HK-2 (cell line): Measurements from ENCODE around the gene DNAJC15.
"Not testable (repeated sequence)": the region's sequence is repeated elsewhere in the genome, so short reads cannot be mapped to it uniquely, and the experiment has no call there.

Experiments used
- DNase-seq: peaks from one replicate; pipeline ENCODE4 v3.0.0-alpha.2; 2018; ENCODE audit not compliant: unreplicated experiment

DNAJC15 gene

GRCh38 chr13:43005460-43006236, 17.7 kb upstream of the DNAJC15 start:
- DNase-seq = no peak

GRCh38 chr13:43006893-43007631, 16.3 kb upstream of the DNAJC15 start:
- DNase-seq = no peak

GRCh38 chr13:43008596-43008995, 14.8 kb upstream of the DNAJC15 start:
- DNase-seq = no peak

DNA sequence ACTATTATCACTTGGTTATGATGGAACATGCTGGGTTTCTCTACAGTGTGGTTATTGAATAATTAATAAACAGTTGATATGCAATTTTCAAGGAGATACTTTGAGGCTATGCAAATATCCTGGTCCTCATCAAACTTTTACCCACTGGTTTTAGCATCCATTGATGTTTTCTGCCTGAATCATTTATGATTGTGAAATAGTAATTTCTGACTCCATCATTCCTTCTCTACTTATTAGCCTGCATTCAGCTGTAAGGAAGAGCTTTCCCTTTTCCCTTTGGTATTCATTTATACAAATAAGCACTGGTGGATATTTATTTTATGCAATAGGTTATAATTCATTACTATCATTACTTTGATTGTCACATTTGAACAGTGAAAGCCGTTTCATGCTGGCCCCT, 13.9 kb upstream of the DNAJC15 start:
- DNase-seq = no peak

- no peak for DNase-seq
These were observed 9.2 kb upstream of the DNAJC15 start for GRCh38 chr13:43014162-43014561.

- no peak for DNase-seq
These were observed 7.2 kb upstream of the DNAJC15 start for GRCh38 chr13:43016226-43016625.

DNA sequence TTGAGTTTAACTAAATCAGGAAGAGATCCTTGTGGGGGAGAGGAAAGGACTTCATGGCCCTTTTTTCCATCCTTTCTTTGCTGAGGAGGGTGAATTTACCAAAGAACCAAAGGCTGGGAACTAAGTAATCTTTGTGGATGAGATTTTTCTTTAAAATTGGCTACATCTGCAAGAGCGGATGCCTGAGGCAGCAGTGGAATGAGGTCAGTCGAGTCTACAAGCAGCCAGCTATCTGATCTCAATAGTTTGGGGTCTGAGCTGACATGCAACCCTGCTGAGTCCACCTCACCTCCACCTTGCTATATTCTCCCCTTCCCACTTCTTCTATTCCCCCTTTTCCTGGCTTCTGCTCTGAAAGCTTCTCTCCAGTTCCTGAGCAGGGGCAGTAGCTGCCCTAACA, 3.6 kb upstream of the DNAJC15 start:
- no peak for DNase-seq

GRCh38 chr13:43020794-43021193, 2.6 kb upstream of the DNAJC15 start:
- no peak for DNase-seq

DNA sequence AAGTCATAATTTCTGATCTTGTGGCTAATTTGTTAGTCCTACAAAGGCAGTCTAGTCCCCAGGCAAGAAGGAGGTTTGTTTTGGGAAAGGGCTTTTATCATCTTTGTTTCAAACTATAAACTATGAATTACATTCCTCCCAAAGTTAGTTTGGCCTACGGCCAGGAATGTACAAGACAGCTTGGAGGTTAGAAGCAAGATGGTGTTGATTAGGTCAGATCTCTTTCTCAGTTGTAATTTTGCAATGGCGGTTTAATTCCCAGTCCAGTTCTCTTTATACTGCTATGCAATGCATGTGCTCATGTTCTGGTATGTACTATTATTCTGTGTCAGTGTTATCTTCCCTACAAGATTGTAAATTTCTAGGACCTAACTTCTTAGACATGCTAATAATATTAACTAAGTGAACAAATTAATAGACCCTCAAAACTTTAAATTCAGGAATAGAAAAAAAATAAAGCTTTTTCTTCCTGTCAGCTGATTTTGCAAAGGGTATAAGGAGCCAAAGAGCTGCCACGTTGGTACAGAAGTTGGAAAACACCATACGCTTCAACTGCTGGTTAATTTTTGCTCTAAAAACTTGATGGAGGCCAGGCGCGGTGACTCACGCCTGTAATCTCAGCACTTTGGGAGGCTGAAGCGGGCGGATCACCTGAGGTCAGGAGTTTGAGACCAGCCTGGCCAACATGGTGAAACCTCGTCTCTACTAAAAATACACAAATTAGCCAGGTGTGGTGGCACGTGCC, 1.3 kb upstream of the DNAJC15 start:
- DNase-seq = no peak

DNA sequence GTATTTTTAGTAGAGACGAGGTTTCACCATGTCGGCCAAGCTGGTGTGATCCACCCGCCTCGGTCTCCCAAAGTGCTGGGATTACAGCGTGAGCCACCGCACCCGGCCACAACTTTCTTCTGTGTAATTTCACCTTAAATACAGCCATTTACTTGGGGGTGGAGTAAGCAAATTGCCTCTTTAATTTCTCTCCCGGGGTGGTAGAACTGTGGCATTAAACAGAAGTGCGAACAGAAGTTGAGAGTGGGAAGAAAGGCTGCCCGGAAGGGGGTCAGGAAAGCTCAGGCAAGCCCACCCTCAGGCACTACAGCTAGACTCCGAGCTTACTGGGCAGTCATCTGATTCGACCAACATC, 475 bp upstream of the DNAJC15 start:
- no peak for DNase-seq

DNA sequence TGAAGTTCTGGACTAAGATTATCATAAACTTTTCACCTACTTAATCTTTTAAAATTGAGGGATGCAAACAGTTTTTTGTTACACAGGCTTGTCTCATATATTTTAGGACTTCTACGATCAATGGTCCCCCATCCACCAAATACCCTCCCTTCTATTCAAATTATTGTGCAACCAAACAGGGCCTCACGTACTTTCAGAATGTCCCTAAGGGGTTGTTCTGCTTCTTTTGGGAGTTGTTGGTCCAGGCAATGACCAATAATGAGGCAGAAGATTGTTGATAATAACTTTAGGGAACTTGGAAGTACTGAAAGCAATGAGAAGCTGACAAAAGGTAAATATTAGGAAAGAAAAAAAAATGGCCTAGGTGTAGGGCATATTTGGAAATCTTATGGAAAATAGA, 2.9 kb downstream of the DNAJC15 start:
- no peak for DNase-seq

- DNase-seq = no peak
These were observed 7.2 kb downstream of the DNAJC15 start for GRCh38 chr13:43030548-43030947.

DNA sequence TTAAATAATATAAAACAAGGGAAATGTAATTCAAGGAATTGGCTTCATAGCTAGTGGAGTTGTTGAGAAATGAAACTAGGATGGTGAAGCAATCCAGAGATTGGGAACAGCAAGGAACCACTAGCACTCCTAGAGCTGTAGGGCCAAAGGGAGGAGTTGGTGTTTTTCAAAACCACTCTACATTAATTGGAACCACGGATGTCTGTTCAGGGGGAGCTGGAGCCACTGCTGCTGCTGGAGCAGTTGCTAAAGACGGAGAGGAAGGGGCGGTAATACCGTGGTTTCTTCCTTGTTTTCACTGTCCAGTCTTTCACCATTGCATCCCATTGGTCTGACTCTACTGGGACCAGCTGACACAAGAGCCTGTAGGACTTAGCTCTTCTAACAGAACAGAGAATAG, 8.5 kb downstream of the DNAJC15 start:
- no peak for DNase-seq

GRCh38 chr13:43033038-43033437, 9.7 kb downstream of the DNAJC15 start:
- no peak for DNase-seq

GRCh38 chr13:43036351-43037250, 13.2 kb downstream of the DNAJC15 start:
- DNase-seq = no peak

DNA sequence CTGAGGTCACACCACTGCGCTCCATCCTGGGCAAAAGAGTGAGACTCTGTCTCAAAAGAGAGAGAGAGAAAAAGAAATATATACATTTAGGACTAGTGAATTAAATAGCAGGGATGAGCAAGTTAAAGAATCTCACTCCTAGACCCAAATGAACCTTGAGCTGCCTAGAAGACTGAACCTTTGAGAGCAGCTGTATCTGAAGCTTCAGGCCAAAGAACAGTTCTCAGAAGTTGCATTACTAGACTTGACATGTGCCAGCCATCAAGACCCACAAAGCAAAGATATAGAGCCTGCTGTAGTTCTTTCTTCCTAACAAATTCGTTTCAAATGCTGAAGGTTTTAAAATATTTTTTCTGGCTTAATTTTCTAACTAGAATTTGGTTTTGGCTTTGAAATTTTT, 16.6 kb downstream of the DNAJC15 start:
- DNase-seq = no peak

DNA sequence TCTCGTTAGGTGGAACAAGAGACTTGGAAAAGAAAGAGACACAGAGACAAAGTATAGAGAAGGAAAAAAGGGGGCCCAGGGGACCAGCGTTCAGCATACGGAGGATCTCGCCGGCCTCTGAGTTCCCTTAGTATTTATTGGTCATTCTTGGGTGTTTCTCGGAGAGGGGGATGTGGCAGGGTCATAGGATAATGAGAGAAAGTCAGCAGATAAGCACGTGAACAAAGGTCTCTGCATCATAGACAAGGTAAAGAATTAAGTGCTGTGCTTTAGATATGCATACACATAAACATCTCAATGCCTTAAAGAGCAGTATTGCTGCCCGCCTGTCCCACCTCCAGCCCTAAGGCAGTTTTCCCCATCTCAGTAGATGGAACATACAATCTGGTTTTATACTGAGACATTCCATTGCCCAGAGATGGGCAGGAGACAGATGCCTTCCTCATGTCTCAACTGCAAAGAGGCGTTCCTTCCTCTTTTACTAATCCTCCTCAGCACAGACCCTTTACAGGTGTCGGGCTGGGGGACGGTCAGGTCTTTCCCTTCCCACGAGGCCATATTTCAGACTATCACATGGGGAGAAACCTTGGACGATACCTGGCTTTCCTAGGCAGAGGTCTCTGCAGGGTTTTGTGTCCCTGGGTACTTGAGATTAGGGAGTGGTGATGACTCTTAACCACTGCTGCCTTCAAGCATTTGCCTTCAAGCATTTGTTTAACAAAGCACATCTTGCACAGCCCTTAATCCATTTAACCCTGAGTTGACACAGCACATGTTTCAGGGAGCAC, 17.4 kb downstream of the DNAJC15 start:
- DNase-seq = not testable (repeated sequence)

- DNase-seq = no peak
These were observed 18.1 kb downstream of the DNAJC15 start for GRCh38 chr13:43041369-43041921.

- no peak for DNase-seq
These were observed 19.1 kb downstream of the DNAJC15 start for GRCh38 chr13:43042410-43042921.

GRCh38 chr13:43044720-43045301, 21.4 kb downstream of the DNAJC15 start:
- DNase-seq = no peak
